Upper lobe of left lung (tissue), 6 donors: ENCODE data around the gene ZNF362. TPM values are rescaled to one million over a fixed set of nuclear protein-coding genes. Genes with fewer than 3 reads are reported as not detected.

Source experiments
- ATAC-seq, 2 donors: fragments of 200-7000 bp; cut with Tn5 transposase; one replicate each; pipeline ENCODE4 v1.9.1; 2022; ENCODE audit warnings: mild to moderate bottlenecking in 2 of 2, moderate library complexity in 2 of 2; ENCODE audit not compliant: low FRiP score in 2 of 2
- DNase-seq, 2 donors: peaks; one replicate each; pipeline ENCODE4 v3.0.0-alpha.2; 2019 to 2020
- H3K27ac ChIP-seq, 4 donors: fragments of 200-600 bp; sonication (generic); one replicate each; pipeline ENCODE4 v1.5.1; 2016 to 2019
- H3K27me3 ChIP-seq, 4 donors: fragments of 200-600 bp; sonication (generic); one replicate each; pipeline ENCODE4 v1.5.1; 2017 to 2019
- H3K36me3 ChIP-seq, 4 donors: fragments of 200-600 bp; sonication (generic); one replicate each; pipeline ENCODE4 v1.5.1; 2016 to 2019
- H3K4me1 ChIP-seq, 4 donors: fragments of 200-600 bp; sonication (generic); one replicate each; pipeline ENCODE4 v1.5.1; 2018 to 2019
- H3K4me3 ChIP-seq, 4 donors: fragments of 200-600 bp; sonication (generic); one replicate each; pipeline ENCODE4 v1.5.1; 2017 to 2019; ENCODE audit warnings: mild to moderate bottlenecking in 2 of 4, moderate library complexity in 1 of 4
- H3K9me3 ChIP-seq, 4 donors: fragments of 200-600 bp; sonication (generic); one replicate each; pipeline ENCODE4 v1.5.1; 2018 to 2019
- CTCF ChIP-seq, 6 experiments: fragments of 450-650 bp in 4 of 6; fragments of 200-600 bp in 2 of 6; sonication (generic) in 2 of 6; IDR thresholded peaks; one replicate each; pipeline ENCODE4 v1.5.1; 2016 to 2019; ENCODE audit warnings: antibody characterized with exemption in 6 of 6
- EP300 ChIP-seq, 4 donors: sonication (generic); formaldehyde crosslinking; IDR thresholded peaks; one replicate each; pipeline ENCODE4 v1.5.1; 2017; ENCODE audit warnings: antibody characterized with exemption in 4 of 4, control low read depth in 2 of 4
- POLR2A ChIP-seq, 4 donors: fragments of 450-650 bp; IDR thresholded peaks; one replicate each; pipeline ENCODE4 v1.5.1; 2016 to 2017; ENCODE audit warnings: antibody characterized with exemption in 4 of 4, mild to moderate bottlenecking in 2 of 4
- POLR2AphosphoS5 ChIP-seq, 2 donors: sonication (generic); formaldehyde crosslinking; IDR thresholded peaks; one replicate each; pipeline ENCODE4 v1.5.1; 2017; ENCODE audit warnings: antibody characterized with exemption in 2 of 2
- WGBS, 2 donors: methylation state at CpG; one replicate each; pipeline ENCODE4 v1.1.5; 2017 to 2018; 5-methylcytosine and 5-hydroxymethylcytosine counted together
- total RNA-seq, 6 donors: library from RNA; depleted of rRNA in 4 of 6; stranded (reverse); fragments of >200 nt in 4 of 6; gene quantifications; one replicate each; pipeline versions ENCODE4 v1.1.0 to v1.2.1, GENCODE V29; 2016 to 2021
- donor health status: DM: no; HTN: no; CAD: no; lungs with moderate emphysema.
- donor health status: DM: no; HTN: yes; CAD: no; lungs with severe emphysema.

The ZNF362 gene
- total RNA-seq, 6 donors from 2014 or later, result 14.9 to 41.0 (median 21.3) TPM

GRCh38 chr1:33273961-33274371 lies 17.7 kb downstream of the ZNF362 start:
- 80 to 88% methylated on average over 7 of the region's 7 CpGs for WGBS, 2 donors
- DNase-seq, result no peak
- Histone ChIP-seq H3K36me3 (peaks cover 0 to 49% (median 15%) of the 10 kb centered on the region in 4 donors), H3K4me1 (peaks cover 2 to 23% (median 12%) of the 10 kb centered on the region in 4 donors), H3K4me3 (no peak overlapping the region), H3K27ac (no peak overlapping the region), H3K27me3 (no peaks in the 10 kb centered on the region), H3K9me3 (no peaks in the 10 kb centered on the region)
- TF ChIP-seq EP300 (IDR thresholded peaks at IDR 0.05), result no peak
- ATAC-seq, result no peak

- ATAC-seq (no peak), DNase-seq (no peak)
- Histone ChIP-seq H3K27me3 (no peaks in the 10 kb centered on the region), H3K4me1 (peaks cover 0 to 18% (median 7%) of the 10 kb centered on the region in 4 donors), H3K4me3 (no peak overlapping the region), H3K9me3 (no peaks in the 10 kb centered on the region), H3K36me3 (peaks cover 0 to 52% (median 15%) of the 10 kb centered on the region in 4 donors), H3K27ac (no peak overlapping the region)
- no peak for TF ChIP-seq POLR2AphosphoS5 (IDR thresholded peaks at IDR 0.05)
- TF ChIP-seq CTCF (IDR thresholded peaks at IDR 0.05), result no peak
- no peak for TF ChIP-seq POLR2A (IDR thresholded peaks at IDR 0.05)
- WGBS, 2 donors, result 86 to 100% methylated on average over 1 of the region's 1 CpG
Observed at GRCh38 chr1:33274446-33274845, 18.2 kb downstream of the ZNF362 start.

GRCh38 chr1:33275195-33275594 lies 18.9 kb downstream of the ZNF362 start:
- WGBS, 2 donors, result 86 to 93% methylated on average over 6 of the region's 6 CpGs
- no peak overlapping the region for H3K4me3 ChIP-seq
- peaks cover 0 to 50% (median 18%) of the 10 kb centered on the region in 4 donors for H3K36me3 ChIP-seq
- no peak for ATAC-seq
- H3K27ac ChIP-seq, result no peak overlapping the region
- peaks cover 0 to 11% (median 5%) of the 10 kb centered on the region in 4 donors for H3K4me1 ChIP-seq
- TF ChIP-seq EP300 (IDR thresholded peaks at IDR 0.05), result no peak
- no peak for TF ChIP-seq POLR2A (IDR thresholded peaks at IDR 0.05)
- no peak for TF ChIP-seq CTCF (IDR thresholded peaks at IDR 0.05)
- no peak for TF ChIP-seq POLR2AphosphoS5 (IDR thresholded peaks at IDR 0.05)
- no peak for DNase-seq
- no peaks in the 10 kb centered on the region for H3K9me3 ChIP-seq
- H3K27me3 ChIP-seq, result no peaks in the 10 kb centered on the region

- Histone ChIP-seq H3K27me3 (no peaks in the 10 kb centered on the region), H3K4me3 (no peak overlapping the region), H3K9me3 (no peaks in the 10 kb centered on the region), H3K4me1 (peaks cover 0 to 11% (median 5%) of the 10 kb centered on the region in 4 donors), H3K36me3 (peaks cover 3 to 50% (median 24%) of the 10 kb centered on the region in 4 donors), H3K27ac (no peak overlapping the region)
- TF ChIP-seq POLR2AphosphoS5 (IDR thresholded peaks at IDR 0.05) (no peak), EP300 (IDR thresholded peaks at IDR 0.05) (no peak), POLR2A (IDR thresholded peaks at IDR 0.05) (no peak), CTCF (IDR thresholded peaks at IDR 0.05) (no peak)
- ATAC-seq (no peak), DNase-seq (peak in 1 of 2 donors; percentile 77)
- 95 to 99% methylated on average over 30 to 37 of the region's 45 CpGs for WGBS, 2 donors
Observed at GRCh38 chr1:33275706-33276572, 19.6 kb downstream of the ZNF362 start.

GRCh38 chr1:33276573-33277298 lies 20.4 kb downstream of the ZNF362 start:
- 85 to 90% methylated on average over 17 to 24 of the region's 30 CpGs for WGBS, 2 donors
- Histone ChIP-seq H3K27ac (no peak overlapping the region), H3K27me3 (no peaks in the 10 kb centered on the region), H3K9me3 (no peaks in the 10 kb centered on the region), H3K36me3 (peaks cover 8 to 58% (median 32%) of the 10 kb centered on the region in 4 donors), H3K4me1 (peaks cover 0 to 11% (median 5%) of the 10 kb centered on the region in 4 donors), H3K4me3 (no peak overlapping the region)
- ATAC-seq, result no peak
- TF ChIP-seq POLR2A (IDR thresholded peaks at IDR 0.05) (no peak), POLR2AphosphoS5 (IDR thresholded peaks at IDR 0.05) (no peak), CTCF (IDR thresholded peaks at IDR 0.05) (no peak), EP300 (IDR thresholded peaks at IDR 0.05) (no peak)
- no peak for DNase-seq
